Stomach smooth muscle (tissue), 2 donors: ENCODE measurements around the gene TRIM46.

ENCODE experiments used
- H3K27ac ChIP-seq: one replicate; pipeline ENCODE4 v1.7.0; 2013; ENCODE audit warnings: mild to moderate bottlenecking, low read length, inconsistent platforms
- H3K27me3 ChIP-seq, 2 donors: one replicate each; pipeline ENCODE4 v1.7.0; 2013; ENCODE audit warnings: low read length in 2 of 2; ENCODE audit not compliant: insufficient read depth in 2 of 2, control insufficient read depth in 1 of 2
- H3K36me3 ChIP-seq, 2 donors: one replicate each; pipeline ENCODE4 v1.7.0; 2013; ENCODE audit warnings: low read length in 2 of 2; ENCODE audit not compliant: control insufficient read depth in 2 of 2, insufficient read depth in 2 of 2
- H3K4me1 ChIP-seq: one replicate; pipeline ENCODE4 v1.7.0; 2013; ENCODE audit warnings: low read length; ENCODE audit not compliant: control insufficient read depth, insufficient read depth
- H3K4me3 ChIP-seq, 2 donors: one replicate each; pipeline ENCODE4 v1.7.0; 2013; ENCODE audit warnings: low read length in 2 of 2
- H3K9ac ChIP-seq, 2 donors: one replicate each; pipeline ENCODE4 v1.7.0; 2013; ENCODE audit warnings: low read length in 2 of 2, mild to moderate bottlenecking in 1 of 2
- H3K9me3 ChIP-seq, 2 donors: one replicate each; pipeline ENCODE4 v1.7.0; 2013; ENCODE audit warnings: low read length in 2 of 2; ENCODE audit not compliant: control insufficient read depth in 2 of 2
- donor health status: healthy.
- donor health status: Pancreatic carcinoma.

TRIM46 gene

DNA sequence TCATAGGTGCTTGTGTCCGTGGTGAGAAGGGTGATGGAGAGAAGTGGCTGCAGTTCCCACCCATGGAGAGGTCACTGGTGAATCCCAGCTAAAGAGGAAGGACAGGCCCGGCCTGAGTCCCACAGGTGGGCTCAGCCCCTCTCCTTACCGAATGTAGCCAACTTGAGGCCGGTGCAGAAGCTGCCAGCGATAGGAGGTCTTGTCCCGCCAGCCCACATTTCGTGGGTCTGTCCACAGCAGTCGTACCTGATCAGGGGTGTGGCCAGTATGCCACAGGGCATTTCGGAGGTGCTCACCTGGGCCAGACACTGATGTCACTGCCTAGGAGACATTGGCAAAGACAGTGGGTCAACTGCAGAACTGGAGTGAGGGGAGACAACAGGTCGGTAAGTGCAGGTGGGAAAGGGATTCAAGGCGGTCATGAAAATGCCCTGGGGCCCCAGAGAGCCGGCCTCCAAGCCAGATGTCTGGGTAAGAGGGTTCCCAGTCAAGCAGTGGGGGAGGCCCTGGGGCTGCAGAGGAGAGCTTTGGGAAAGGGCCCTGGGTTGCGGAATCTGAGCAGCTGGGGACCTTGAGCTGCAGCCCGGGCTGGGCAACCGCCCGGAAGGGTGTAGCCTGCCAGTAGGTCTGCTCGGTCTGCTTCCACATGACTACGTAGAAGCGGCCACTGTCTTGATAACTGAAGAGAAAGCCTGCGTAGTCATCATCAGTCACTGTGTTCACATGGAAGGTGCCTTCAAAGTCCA, 23.4 kb downstream of the TRIM46 start:
- Histone ChIP-seq H3K4me1 (peaks cover 39% of the 10 kb centered on the region), H3K4me3 (no peak overlapping the region), H3K9ac (no peak overlapping the region), H3K36me3 (peaks cover 41 to 43% of the 10 kb centered on the region in 2 donors), H3K27me3 (no peaks in the 10 kb centered on the region), H3K27ac (no peak overlapping the region), H3K9me3 (no peaks in the 10 kb centered on the region)

DNA sequence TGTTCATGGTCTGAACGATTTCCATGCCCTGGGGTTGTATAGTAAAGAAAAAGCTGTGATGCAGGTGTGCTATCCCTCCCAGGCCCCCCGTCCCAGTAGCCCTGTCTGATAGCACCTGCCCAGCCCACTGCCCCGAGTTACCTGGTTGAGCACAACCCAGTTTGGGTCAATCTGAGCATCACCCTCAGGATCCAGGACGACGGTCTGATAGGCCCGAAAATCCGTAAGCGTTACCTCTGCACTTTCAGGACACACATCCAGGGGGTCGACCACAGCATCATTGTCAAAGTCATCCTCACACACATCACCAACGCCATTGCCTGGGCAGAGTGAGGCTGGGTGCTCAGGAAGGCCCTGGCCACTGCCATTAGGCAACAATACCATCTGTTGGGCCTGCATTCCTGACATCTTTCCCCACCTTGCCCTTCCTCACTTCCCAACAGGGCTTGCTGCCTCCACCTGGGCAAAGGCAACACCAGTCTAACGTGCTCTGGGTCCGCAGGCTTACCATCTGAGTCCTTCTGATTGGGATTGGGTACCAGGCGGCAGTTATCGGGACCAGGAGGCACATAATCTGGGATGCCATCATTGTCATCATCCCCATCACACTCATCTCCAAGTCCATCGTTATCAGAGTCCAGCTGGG, 24.4 kb downstream of the TRIM46 start:
- Histone ChIP-seq H3K9ac (no peak overlapping the region), H3K36me3 (peaks cover 46 to 49% of the 10 kb centered on the region in 2 donors)

DNA sequence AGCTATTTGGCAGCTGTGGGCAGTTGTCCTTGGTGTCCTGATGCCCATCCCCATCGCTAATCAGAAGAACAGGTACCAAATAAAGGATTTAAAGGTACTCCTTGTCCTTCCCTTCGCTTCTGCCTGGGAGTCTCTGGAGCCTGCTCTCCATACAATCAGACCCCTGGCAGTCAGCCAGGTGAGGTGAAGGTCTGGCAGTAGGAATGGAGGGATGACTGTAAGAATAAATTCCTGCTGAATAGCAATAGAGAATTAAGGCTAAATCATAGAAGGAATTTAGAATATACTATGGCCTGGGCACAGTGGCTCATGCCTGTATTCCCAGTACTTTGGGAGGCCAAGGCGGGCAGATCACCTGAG, 24.9 kb downstream of the TRIM46 start:
- no peaks in the 10 kb centered on the region for H3K9me3 ChIP-seq
- H3K27ac ChIP-seq = no peak overlapping the region
- peaks cover 25% of the 10 kb centered on the region for H3K4me1 ChIP-seq
- H3K9ac ChIP-seq = no peak overlapping the region
- H3K4me3 ChIP-seq = no peak overlapping the region
- peaks cover 51 to 53% of the 10 kb centered on the region in 2 donors for H3K36me3 ChIP-seq
- no peaks in the 10 kb centered on the region for H3K27me3 ChIP-seq

More for the DNA sequence above, 24.4 kb downstream of the TRIM46 start:
- H3K9me3 ChIP-seq = no peaks in the 10 kb centered on the region
- peaks cover 30% of the 10 kb centered on the region for H3K4me1 ChIP-seq
- H3K4me3 ChIP-seq = no peak overlapping the region
- H3K27ac ChIP-seq = no peak overlapping the region
- no peaks in the 10 kb centered on the region for H3K27me3 ChIP-seq

GRCh38 chr1:155199792-155200191, 26.1 kb downstream of the TRIM46 start:
- Histone ChIP-seq H3K4me1 (peaks cover 15% of the 10 kb centered on the region), H3K27me3 (no peaks in the 10 kb centered on the region), H3K9me3 (no peaks in the 10 kb centered on the region), H3K9ac (peak overlapping the region in 1 of 2 donors; percentile 17), H3K4me3 (no peak overlapping the region), H3K36me3 (peaks cover 52 to 55% of the 10 kb centered on the region in 2 donors), H3K27ac (no peak overlapping the region)

- no peak overlapping the region for H3K4me3 ChIP-seq
- no peaks in the 10 kb centered on the region for H3K9me3 ChIP-seq
- H3K27ac ChIP-seq = no peak overlapping the region
- peak overlapping the region in 1 of 2 donors; percentile 42 for H3K9ac ChIP-seq
- H3K36me3 ChIP-seq = peaks cover 58 to 60% of the 10 kb centered on the region in 2 donors
- no peaks in the 10 kb centered on the region for H3K27me3 ChIP-seq
- peaks cover 17% of the 10 kb centered on the region for H3K4me1 ChIP-seq
Measured at GRCh38 chr1:155200920-155201319, 27.3 kb downstream of the TRIM46 start.

DNA sequence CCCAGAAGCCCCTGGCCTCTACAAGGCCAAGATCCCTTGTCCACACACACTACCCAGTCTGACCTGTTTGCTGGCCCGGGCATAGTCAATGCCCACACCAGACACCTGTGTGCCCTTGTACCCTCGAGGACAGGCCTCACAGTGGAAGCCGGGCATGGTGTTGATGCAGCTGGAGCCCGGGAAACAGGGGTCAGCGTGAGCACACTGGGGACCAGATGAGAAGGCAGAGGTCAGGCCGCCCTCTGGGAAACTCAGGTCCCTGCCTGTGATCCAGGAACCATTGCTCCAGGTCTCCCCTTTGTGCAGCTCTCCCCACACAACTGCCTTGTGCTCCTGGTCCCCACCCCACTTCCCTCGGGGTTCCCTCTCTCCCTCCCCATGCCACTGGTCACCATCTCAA, 28.5 kb downstream of the TRIM46 start:
- Histone ChIP-seq H3K9ac (no peak overlapping the region), H3K4me1 (peaks cover 20% of the 10 kb centered on the region), H3K4me3 (no peak overlapping the region), H3K27ac (no peak overlapping the region), H3K36me3 (peaks cover 54% of the 10 kb centered on the region in 2 donors), H3K9me3 (no peaks in the 10 kb centered on the region), H3K27me3 (no peaks in the 10 kb centered on the region)

DNA sequence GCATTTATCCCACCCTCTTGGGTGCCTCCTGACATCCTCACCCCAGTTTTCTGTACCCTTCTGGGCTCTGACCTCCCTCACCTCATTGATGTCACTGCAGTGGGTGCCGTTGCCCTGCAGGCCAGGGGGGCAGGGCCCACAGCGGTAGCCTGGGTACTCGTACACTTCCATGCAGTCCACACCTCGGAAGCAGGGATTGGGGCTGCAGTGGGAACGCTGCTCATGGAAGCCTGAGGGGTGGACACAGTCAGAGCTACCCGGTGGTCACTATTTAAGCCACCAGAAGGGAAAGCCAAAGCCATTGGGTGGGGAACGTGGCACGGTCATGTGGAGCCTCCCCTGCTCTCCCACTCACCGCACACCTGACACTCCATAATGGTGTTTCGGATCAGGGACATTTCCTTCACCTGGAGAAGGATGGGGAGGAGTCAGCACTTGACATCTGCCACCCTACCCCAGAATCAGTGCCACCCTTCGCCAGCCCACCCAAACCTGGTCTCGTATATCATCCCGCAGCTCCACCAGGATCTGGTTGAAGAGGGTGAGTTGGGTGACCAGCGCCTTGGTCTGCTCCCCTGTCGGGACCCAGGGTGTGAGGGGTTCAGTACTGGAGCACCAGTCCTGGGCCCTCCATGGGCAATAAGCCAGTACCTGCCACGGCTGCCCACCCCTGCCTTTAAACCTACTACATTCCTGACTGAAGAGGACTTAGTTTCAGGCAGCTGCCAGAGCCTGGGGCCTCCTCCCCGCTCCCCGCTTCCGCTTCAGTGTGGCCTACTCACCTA, 29.3 kb downstream of the TRIM46 start:
- H3K27ac ChIP-seq = peak overlapping the region; percentile 18
- H3K4me1 ChIP-seq = peaks cover 27% of the 10 kb centered on the region
- H3K4me3 ChIP-seq = no peak overlapping the region
- no peaks in the 10 kb centered on the region for H3K27me3 ChIP-seq
- no peaks in the 10 kb centered on the region for H3K9me3 ChIP-seq
- H3K9ac ChIP-seq = no peak overlapping the region
- peaks cover 47% of the 10 kb centered on the region in 2 donors for H3K36me3 ChIP-seq

GRCh38 chr1:155205035-155205434, 31.4 kb downstream of the TRIM46 start:
- peaks cover 35 to 36% of the 10 kb centered on the region in 2 donors for H3K36me3 ChIP-seq
- H3K27me3 ChIP-seq = no peaks in the 10 kb centered on the region
- H3K4me3 ChIP-seq = no peak overlapping the region
- no peaks in the 10 kb centered on the region for H3K9me3 ChIP-seq
- no peak overlapping the region for H3K27ac ChIP-seq
- no peak overlapping the region for H3K9ac ChIP-seq
- peaks cover 43% of the 10 kb centered on the region for H3K4me1 ChIP-seq

- Histone ChIP-seq H3K27ac (peak overlapping the region; percentile 99), H3K4me1 (peaks cover 50% of the 10 kb centered on the region), H3K9ac (peak overlapping the region; percentile 36 to 51), H3K36me3 (peaks cover 25 to 33% of the 10 kb centered on the region in 2 donors), H3K4me3 (no peak overlapping the region), H3K9me3 (no peaks in the 10 kb centered on the region), H3K27me3 (no peaks in the 10 kb centered on the region)
Measured at GRCh38 chr1:155205969-155206593, 32.4 kb downstream of the TRIM46 start.
